HEK293T (cell line): ENCODE results near the gene MMP14.

Source experiments
- ARNT ChIP-seq: fragments of 450-650 bp; IDR thresholded peaks from 2 replicates; pipeline ENCODE4 v1.6.1; 2017; ENCODE audit warnings: mild to moderate bottlenecking
- BHLHE40 ChIP-seq: fragments of 450-650 bp; IDR thresholded peaks from 2 replicates; pipeline ENCODE4 v1.6.1; 2016; ENCODE audit warnings: mild to moderate bottlenecking, moderate library complexity, borderline replicate concordance
- CTBP1 ChIP-seq: fragments of 450-650 bp; IDR thresholded peaks from 2 replicates; pipeline ENCODE4 v1.6.1; 2016; ENCODE audit warnings: borderline replicate concordance
- ELF4 ChIP-seq: fragments of 450-650 bp; IDR thresholded peaks from 2 replicates; pipeline ENCODE4 v1.6.1; 2017; ENCODE audit warnings: antibody characterized with exemption
- FOXK2 ChIP-seq: fragments of 450-650 bp; IDR thresholded peaks from 2 replicates; pipeline ENCODE4 v1.6.1; 2016; ENCODE audit warnings: mild to moderate bottlenecking
- HDGF ChIP-seq: fragments of 450-650 bp; IDR thresholded peaks from 2 replicates; pipeline ENCODE4 v1.6.1; 2017; ENCODE audit warnings: antibody characterized with exemption, borderline replicate concordance
- SP1 ChIP-seq: fragments of 450-650 bp; IDR thresholded peaks from 2 replicates; pipeline ENCODE4 v1.6.1; 2017
- SUZ12 ChIP-seq: fragments of 450-650 bp; IDR thresholded peaks from 2 replicates; pipeline ENCODE4 v1.6.1; 2016; ENCODE audit warnings: mild to moderate bottlenecking
- TARDBP ChIP-seq: fragments of 450-650 bp; IDR thresholded peaks from 2 replicates; pipeline ENCODE4 v1.6.1; 2016
- ZNF384 ChIP-seq: fragments of 450-650 bp; IDR thresholded peaks from 2 replicates; pipeline ENCODE4 v1.6.1; 2016
- TF ChIP-seq, protein P1 (sequence below): fragments of 450-650 bp; IDR thresholded peaks from 2 replicates; pipeline ENCODE4 v1.6.1; 2016

DNA sequence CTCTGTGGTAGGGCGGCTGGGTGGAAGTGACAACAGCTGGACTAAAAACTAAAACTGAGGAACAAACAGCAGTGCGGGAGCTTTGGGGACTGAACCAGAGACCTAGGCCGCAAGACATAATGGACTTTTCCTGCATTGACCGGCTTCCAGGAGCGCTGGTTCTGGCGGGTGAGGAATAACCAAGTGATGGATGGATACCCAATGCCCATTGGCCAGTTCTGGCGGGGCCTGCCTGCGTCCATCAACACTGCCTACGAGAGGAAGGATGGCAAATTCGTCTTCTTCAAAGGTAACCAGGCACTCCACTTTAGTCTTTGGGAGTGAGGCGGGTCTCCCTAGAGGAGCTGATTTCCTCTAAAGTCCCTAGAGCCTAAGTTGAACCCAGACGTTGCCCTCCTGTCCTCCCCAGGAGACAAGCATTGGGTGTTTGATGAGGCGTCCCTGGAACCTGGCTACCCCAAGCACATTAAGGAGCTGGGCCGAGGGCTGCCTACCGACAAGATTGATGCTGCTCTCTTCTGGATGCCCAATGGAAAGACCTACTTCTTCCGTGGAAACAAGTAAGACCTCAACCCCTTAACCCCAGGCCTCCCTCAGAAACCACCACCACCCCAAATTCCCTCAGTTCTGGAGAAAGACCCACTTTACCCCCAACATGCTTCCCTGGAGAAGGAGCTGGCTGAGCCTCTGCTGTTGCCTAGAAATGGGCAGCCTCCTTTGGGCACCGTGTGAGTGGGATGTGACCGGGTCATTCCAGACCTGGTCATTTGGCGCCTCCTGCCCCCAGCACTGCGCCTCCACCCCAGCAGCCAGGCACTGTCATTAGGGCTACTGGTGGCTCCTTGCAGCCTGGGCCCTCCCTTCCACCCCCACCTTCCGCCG is 8.1 kb downstream of the MMP14 start:
- TF ChIP-seq BHLHE40 = no peak
- no peak for TF ChIP-seq SUZ12
- no peak for TF ChIP-seq HDGF
- no peak for TF ChIP-seq ARNT
- TF ChIP-seq ELF4 = no peak
- TF ChIP-seq SP1 = no peak
- TF ChIP-seq, protein P1, sequence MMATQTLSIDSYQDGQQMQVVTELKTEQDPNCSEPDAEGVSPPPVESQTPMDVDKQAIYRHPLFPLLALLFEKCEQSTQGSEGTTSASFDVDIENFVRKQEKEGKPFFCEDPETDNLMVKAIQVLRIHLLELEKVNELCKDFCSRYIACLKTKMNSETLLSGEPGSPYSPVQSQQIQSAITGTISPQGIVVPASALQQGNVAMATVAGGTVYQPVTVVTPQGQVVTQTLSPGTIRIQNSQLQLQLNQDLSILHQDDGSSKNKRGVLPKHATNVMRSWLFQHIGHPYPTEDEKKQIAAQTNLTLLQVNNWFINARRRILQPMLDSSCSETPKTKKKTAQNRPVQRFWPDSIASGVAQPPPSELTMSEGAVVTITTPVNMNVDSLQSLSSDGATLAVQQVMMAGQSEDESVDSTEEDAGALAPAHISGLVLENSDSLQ = no peak
- TF ChIP-seq TARDBP = no peak
- no peak for TF ChIP-seq CTBP1
- no peak for TF ChIP-seq ZNF384
- no peak for TF ChIP-seq FOXK2
